GM23338 (cell line): Measurements from ENCODE around the gene AP1M1. TPM values are rescaled to one million over a fixed set of nuclear protein-coding genes. Genes with fewer than 3 reads are reported as not detected.

ENCODE experiments used
- ATAC-seq: fragments of 200-7000 bp; cut with Tn5 transposase; 3 replicates; pipeline ENCODE4 v1.9.1; 2020
- DNase-seq: peaks from one replicate; pipeline ENCODE4 v3.0.0-alpha.2; 2015; ENCODE audit warnings: low spot score
- H2AFZ ChIP-seq: fragments of 200-600 bp; sonication (generic); 2 replicates; pipeline ENCODE4 v1.8.0; 2016; ENCODE audit warnings: antibody characterized with exemption, mild to moderate bottlenecking, moderate library complexity
- H3F3A ChIP-seq: fragments of 200-600 bp; sonication (generic); replicated peaks from 2 replicates; pipeline ENCODE4 v1.8.0; 2017; ENCODE audit warnings: antibody characterized with exemption, mixed run types, low read depth
- H3K27ac ChIP-seq: fragments of 200-600 bp; sonication (generic); 2 replicates; pipeline ENCODE4 v1.6.1; 2016; ENCODE audit warnings: low read depth
- H3K27me3 ChIP-seq: fragments of 200-600 bp; sonication (generic); 2 replicates; pipeline ENCODE4 v1.8.0; 2016; ENCODE audit warnings: mild to moderate bottlenecking, mixed run types, moderate library complexity; ENCODE audit not compliant: insufficient read depth
- H3K36me3 ChIP-seq: fragments of 200-600 bp; sonication (generic); 2 replicates; pipeline ENCODE4 v1.8.0; 2016; ENCODE audit warnings: mild to moderate bottlenecking; ENCODE audit not compliant: insufficient read depth
- H3K4me1 ChIP-seq: fragments of 200-600 bp; sonication (generic); 2 replicates; pipeline ENCODE4 v1.8.0; 2016; ENCODE audit warnings: mild to moderate bottlenecking, moderate library complexity; ENCODE audit not compliant: insufficient read depth
- H3K4me2 ChIP-seq: fragments of 200-600 bp; sonication (generic); 2 replicates; pipeline ENCODE4 v1.7.1; 2017; ENCODE audit warnings: mixed run types
- H3K4me3 ChIP-seq: fragments of 200-600 bp; sonication (generic); 2 replicates; pipeline ENCODE4 v1.6.1; 2016; ENCODE audit warnings: mixed run types
- H3K79me2 ChIP-seq: fragments of 200-600 bp; sonication (generic); replicated peaks from 2 replicates; pipeline ENCODE4 v1.8.0; 2017; ENCODE audit warnings: mild to moderate bottlenecking; ENCODE audit not compliant: insufficient read depth
- H3K9me2 ChIP-seq: fragments of 200-600 bp; sonication (generic); 2 replicates; pipeline ENCODE4 v1.8.0; 2017; ENCODE audit not compliant: insufficient read depth
- H4K20me1 ChIP-seq: fragments of 200-600 bp; sonication (generic); replicated peaks from 2 replicates; pipeline ENCODE4 v1.8.0; 2017; ENCODE audit warnings: mild to moderate bottlenecking; ENCODE audit not compliant: insufficient read depth
- H3K27ac Mint-ChIP-seq: 2 replicates; pipeline ENCODE4 v1.8.0; 2020; ENCODE audit warnings: inconsistent platforms, mild to moderate bottlenecking, moderate library complexity, mixed read lengths
- H3K27me3 Mint-ChIP-seq: 3 replicates; pipeline ENCODE4 v1.8.0; 2022; ENCODE audit warnings: low read depth, mild to moderate bottlenecking, moderate library complexity, mixed read lengths, inconsistent platforms; ENCODE audit not compliant: insufficient read depth, poor library complexity
- H3K36me3 Mint-ChIP-seq: 3 replicates; pipeline ENCODE4 v1.8.0; 2021; ENCODE audit warnings: low read depth, mild to moderate bottlenecking, inconsistent platforms, moderate library complexity, mixed read lengths
- H3K4me1 Mint-ChIP-seq: 3 replicates; pipeline ENCODE4 v1.8.0; 2020; ENCODE audit warnings: mild to moderate bottlenecking, inconsistent platforms, mixed read lengths
- H3K4me3 Mint-ChIP-seq: 3 replicates; pipeline ENCODE4 v1.8.0; 2021; ENCODE audit warnings: moderate library complexity, mild to moderate bottlenecking, inconsistent platforms, mixed read lengths
- H3K9me3 Mint-ChIP-seq: 3 replicates; pipeline ENCODE4 v1.8.0; 2020; ENCODE audit warnings: moderate library complexity, mild to moderate bottlenecking, inconsistent platforms, mixed read lengths
- CREB1 ChIP-seq: fragments of 250-450 bp; sonication (Bioruptor Pico); IDR thresholded peaks from 2 replicates; pipeline ENCODE4 v1.5.0; 2020; ENCODE audit warnings: low read depth, mild to moderate bottlenecking, moderate library complexity
- EZH2 ChIP-seq: fragments of 200-600 bp; sonication (generic); IDR thresholded peaks from one replicate; pipeline ENCODE4 v1.8.0; 2017; ENCODE audit warnings: antibody characterized with exemption, mild to moderate bottlenecking, low read depth; ENCODE audit not compliant: unreplicated experiment
- EZH2phosphoT487 ChIP-seq: fragments of 200-600 bp; sonication (generic); IDR thresholded peaks from one replicate; pipeline ENCODE4 v1.8.1; 2018; ENCODE audit warnings: antibody characterized with exemption; ENCODE audit not compliant: unreplicated experiment
- JUNB ChIP-seq: IDR thresholded peaks from one replicate; pipeline ENCODE4 v1.6.1; 2016; ENCODE audit warnings: antibody characterized with exemption; ENCODE audit not compliant: unreplicated experiment
- NANOG ChIP-seq: IDR thresholded peaks from 2 replicates; pipeline ENCODE4 v1.6.1; 2016; ENCODE audit warnings: antibody characterized with exemption, borderline replicate concordance
- POLR2AphosphoS5 ChIP-seq: IDR thresholded peaks from 2 replicates; pipeline ENCODE4 v1.6.1; 2016; ENCODE audit warnings: antibody characterized with exemption, low read depth
- STAT1 ChIP-seq: IDR thresholded peaks from one replicate; pipeline ENCODE4 v1.6.1; 2016; ENCODE audit warnings: antibody characterized with exemption; ENCODE audit not compliant: unreplicated experiment
- ZNF114 ChIP-seq: fragments of 250-450 bp; sonication (Bioruptor Pico); IDR thresholded peaks from 2 replicates; pipeline ENCODE4 v1.5.0; 2020; ENCODE audit warnings: mild to moderate bottlenecking, moderate library complexity
- ZNF331 ChIP-seq: fragments of 250-450 bp; sonication (Bioruptor Pico); IDR thresholded peaks from 2 replicates; pipeline ENCODE4 v1.5.0; 2020; ENCODE audit warnings: low read depth, mild to moderate bottlenecking, moderate library complexity
- polyA plus RNA-seq: library from polyadenylated mRNA; unstranded; fragments of >200 nt; fragmentation: Nextera tagmentation; extraction: Ambion mirVana; gene quantifications from 2 replicates; pipeline ENCODE4 v1.2.1, GENCODE V29; 2016
- total RNA-seq: library from RNA; depleted of rRNA; stranded (reverse); fragments of >200 nt; shearing (Covaris generic); gene quantifications from 2 replicates; pipeline ENCODE4 v1.2.3, GENCODE V29; 2014
- TF ChIP-seq, protein P1 (sequence below): IDR thresholded peaks from 2 replicates; pipeline ENCODE4 v1.6.1; 2016; ENCODE audit warnings: antibody characterized with exemption
- TF ChIP-seq, protein P2 (sequence below): fragments of 250-450 bp; sonication (Bioruptor Pico); IDR thresholded peaks from 2 replicates; pipeline ENCODE4 v1.5.0; 2020; ENCODE audit warnings: mild to moderate bottlenecking, moderate library complexity
- TF ChIP-seq, protein P3 (sequence below), 2 experiments: fragments of 200-600 bp in 1 of 2; sonication (generic) in 1 of 2; conservative IDR thresholded peaks; 2 replicates each; pipeline versions ENCODE4 v1.5.1 to v1.6.1; 2016 to 2017; ENCODE audit warnings: antibody characterized with exemption in 2 of 2, low read depth in 2 of 2, mild to moderate bottlenecking in 2 of 2, moderate library complexity in 1 of 2
- TF ChIP-seq, protein P4 (sequence below): IDR thresholded peaks from one replicate; pipeline ENCODE4 v1.6.1; 2018; ENCODE audit warnings: antibody characterized with exemption; ENCODE audit not compliant: unreplicated experiment

Gene AP1M1
- total and polyA plus RNA-seq, 2 experiments from 2014 or later, result 22.0 to 32.0 TPM

DNA sequence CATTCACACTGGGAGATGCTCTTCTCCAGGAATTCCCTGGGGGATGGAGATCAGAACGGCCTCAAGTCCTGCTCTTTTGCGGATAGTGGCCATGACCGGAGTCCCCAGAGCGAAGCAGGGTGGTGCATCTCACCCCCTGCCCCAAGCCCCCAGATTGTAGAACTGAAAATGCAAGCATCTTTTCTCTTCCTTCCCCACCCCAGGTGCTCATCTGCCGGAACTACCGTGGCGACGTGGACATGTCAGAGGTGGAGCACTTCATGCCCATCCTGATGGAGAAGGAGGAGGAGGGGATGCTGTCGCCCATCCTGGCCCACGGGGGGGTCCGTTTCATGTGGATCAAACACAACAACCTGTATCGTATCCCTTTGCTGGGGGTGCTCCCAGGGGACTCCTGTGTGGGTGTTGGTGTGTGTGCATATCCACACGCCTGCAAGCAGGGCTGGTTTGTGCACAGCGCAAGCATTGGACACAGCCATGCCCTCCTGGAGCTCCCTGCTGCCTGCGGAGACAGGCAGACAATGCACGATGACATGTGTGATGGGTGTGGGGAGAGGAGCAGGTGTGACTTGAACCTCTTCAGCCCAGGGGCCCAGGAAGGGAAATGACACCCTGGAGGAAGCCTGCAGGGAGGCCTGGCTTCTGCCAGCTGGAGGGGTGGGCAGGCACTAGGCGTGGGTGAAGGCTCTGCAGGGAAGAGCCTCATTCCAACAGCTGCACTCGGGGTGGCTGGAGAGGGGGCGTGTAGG is 5.7 kb downstream of the AP1M1 start:
- no peaks in the 10 kb centered on the region for H3K36me3 ChIP-seq
- Mint-ChIP-seq H3K4me3 (no peak overlapping the region), H3K27ac (no peak overlapping the region), H3K27me3 (peaks cover 4% of the 10 kb centered on the region), H3K36me3 (peaks cover 3% of the 10 kb centered on the region; the same call in 1 of the 3 replicates), H3K4me1 (peaks cover 4% of the 10 kb centered on the region; the same call in 1 of the 3 replicates), H3K9me3 (no peaks in the 10 kb centered on the region)
- H4K20me1 ChIP-seq, result no peaks in the 10 kb centered on the region; the same call in 1 of the 2 replicates
- no peak overlapping the region for H3K4me3 ChIP-seq
- H3K9me2 ChIP-seq, result no peaks in the 10 kb centered on the region
- TF ChIP-seq, protein P1, sequence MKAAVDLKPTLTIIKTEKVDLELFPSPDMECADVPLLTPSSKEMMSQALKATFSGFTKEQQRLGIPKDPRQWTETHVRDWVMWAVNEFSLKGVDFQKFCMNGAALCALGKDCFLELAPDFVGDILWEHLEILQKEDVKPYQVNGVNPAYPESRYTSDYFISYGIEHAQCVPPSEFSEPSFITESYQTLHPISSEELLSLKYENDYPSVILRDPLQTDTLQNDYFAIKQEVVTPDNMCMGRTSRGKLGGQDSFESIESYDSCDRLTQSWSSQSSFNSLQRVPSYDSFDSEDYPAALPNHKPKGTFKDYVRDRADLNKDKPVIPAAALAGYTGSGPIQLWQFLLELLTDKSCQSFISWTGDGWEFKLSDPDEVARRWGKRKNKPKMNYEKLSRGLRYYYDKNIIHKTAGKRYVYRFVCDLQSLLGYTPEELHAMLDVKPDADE, result no peak
- TF ChIP-seq ZNF331 (CRISPR knock-in tag) (no peak), POLR2AphosphoS5 (no peak), NANOG (no peak), EZH2 (no peak), CREB1 (no peak), EZH2phosphoT487 (no peak), JUNB (no peak), ZNF114 (no peak), STAT1 (no peak)
- TF ChIP-seq, protein P2, sequence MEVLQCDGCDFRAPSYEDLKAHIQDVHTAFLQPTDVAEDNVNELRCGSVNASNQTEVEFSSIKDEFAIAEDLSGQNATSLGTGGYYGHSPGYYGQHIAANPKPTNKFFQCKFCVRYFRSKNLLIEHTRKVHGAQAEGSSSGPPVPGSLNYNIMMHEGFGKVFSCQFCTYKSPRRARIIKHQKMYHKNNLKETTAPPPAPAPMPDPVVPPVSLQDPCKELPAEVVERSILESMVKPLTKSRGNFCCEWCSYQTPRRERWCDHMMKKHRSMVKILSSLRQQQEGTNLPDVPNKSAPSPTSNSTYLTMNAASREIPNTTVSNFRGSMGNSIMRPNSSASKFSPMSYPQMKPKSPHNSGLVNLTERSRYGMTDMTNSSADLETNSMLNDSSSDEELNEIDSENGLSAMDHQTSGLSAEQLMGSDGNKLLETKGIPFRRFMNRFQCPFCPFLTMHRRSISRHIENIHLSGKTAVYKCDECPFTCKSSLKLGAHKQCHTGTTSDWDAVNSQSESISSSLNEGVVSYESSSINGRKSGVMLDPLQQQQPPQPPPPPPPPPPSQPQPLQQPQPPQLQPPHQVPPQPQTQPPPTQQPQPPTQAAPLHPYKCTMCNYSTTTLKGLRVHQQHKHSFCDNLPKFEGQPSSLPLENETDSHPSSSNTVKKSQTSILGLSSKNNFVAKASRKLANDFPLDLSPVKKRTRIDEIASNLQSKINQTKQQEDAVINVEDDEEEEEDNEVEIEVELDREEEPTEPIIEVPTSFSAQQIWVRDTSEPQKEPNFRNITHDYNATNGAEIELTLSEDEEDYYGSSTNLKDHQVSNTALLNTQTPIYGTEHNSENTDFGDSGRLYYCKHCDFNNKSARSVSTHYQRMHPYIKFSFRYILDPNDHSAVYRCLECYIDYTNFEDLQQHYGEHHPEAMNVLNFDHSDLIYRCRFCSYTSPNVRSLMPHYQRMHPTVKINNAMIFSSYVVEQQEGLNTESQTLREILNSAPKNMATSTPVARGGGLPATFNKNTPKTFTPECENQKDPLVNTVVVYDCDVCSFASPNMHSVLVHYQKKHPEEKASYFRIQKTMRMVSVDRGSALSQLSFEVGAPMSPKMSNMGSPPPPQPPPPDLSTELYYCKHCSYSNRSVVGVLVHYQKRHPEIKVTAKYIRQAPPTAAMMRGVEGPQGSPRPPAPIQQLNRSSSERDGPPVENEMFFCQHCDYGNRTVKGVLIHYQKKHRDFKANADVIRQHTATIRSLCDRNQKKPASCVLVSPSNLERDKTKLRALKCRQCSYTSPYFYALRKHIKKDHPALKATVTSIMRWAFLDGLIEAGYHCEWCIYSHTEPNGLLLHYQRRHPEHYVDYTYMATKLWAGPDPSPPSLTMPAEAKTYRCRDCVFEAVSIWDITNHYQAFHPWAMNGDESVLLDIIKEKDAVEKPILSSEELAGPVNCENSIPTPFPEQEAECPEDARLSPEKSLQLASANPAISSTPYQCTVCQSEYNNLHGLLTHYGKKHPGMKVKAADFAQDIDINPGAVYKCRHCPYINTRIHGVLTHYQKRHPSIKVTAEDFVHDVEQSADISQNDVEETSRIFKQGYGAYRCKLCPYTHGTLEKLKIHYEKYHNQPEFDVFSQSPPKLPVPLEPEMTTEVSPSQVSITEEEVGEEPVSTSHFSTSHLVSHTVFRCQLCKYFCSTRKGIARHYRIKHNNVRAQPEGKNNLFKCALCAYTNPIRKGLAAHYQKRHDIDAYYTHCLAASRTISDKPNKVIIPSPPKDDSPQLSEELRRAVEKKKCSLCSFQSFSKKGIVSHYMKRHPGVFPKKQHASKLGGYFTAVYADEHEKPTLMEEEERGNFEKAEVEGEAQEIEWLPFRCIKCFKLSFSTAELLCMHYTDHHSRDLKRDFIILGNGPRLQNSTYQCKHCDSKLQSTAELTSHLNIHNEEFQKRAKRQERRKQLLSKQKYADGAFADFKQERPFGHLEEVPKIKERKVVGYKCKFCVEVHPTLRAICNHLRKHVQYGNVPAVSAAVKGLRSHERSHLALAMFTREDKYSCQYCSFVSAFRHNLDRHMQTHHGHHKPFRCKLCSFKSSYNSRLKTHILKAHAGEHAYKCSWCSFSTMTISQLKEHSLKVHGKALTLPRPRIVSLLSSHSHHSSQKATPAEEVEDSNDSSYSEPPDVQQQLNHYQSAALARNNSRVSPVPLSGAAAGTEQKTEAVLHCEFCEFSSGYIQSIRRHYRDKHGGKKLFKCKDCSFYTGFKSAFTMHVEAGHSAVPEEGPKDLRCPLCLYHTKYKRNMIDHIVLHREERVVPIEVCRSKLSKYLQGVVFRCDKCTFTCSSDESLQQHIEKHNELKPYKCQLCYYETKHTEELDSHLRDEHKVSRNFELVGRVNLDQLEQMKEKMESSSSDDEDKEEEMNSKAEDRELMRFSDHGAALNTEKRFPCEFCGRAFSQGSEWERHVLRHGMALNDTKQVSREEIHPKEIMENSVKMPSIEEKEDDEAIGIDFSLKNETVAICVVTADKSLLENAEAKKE (CRISPR knock-in tag), result no peak
- TF ChIP-seq, protein P3, sequence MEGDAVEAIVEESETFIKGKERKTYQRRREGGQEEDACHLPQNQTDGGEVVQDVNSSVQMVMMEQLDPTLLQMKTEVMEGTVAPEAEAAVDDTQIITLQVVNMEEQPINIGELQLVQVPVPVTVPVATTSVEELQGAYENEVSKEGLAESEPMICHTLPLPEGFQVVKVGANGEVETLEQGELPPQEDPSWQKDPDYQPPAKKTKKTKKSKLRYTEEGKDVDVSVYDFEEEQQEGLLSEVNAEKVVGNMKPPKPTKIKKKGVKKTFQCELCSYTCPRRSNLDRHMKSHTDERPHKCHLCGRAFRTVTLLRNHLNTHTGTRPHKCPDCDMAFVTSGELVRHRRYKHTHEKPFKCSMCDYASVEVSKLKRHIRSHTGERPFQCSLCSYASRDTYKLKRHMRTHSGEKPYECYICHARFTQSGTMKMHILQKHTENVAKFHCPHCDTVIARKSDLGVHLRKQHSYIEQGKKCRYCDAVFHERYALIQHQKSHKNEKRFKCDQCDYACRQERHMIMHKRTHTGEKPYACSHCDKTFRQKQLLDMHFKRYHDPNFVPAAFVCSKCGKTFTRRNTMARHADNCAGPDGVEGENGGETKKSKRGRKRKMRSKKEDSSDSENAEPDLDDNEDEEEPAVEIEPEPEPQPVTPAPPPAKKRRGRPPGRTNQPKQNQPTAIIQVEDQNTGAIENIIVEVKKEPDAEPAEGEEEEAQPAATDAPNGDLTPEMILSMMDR (conservative IDR thresholded peaks at IDR 0.05; ENCODE audit: low read depth in 2 of 2), result no peak
- TF ChIP-seq, protein P4, sequence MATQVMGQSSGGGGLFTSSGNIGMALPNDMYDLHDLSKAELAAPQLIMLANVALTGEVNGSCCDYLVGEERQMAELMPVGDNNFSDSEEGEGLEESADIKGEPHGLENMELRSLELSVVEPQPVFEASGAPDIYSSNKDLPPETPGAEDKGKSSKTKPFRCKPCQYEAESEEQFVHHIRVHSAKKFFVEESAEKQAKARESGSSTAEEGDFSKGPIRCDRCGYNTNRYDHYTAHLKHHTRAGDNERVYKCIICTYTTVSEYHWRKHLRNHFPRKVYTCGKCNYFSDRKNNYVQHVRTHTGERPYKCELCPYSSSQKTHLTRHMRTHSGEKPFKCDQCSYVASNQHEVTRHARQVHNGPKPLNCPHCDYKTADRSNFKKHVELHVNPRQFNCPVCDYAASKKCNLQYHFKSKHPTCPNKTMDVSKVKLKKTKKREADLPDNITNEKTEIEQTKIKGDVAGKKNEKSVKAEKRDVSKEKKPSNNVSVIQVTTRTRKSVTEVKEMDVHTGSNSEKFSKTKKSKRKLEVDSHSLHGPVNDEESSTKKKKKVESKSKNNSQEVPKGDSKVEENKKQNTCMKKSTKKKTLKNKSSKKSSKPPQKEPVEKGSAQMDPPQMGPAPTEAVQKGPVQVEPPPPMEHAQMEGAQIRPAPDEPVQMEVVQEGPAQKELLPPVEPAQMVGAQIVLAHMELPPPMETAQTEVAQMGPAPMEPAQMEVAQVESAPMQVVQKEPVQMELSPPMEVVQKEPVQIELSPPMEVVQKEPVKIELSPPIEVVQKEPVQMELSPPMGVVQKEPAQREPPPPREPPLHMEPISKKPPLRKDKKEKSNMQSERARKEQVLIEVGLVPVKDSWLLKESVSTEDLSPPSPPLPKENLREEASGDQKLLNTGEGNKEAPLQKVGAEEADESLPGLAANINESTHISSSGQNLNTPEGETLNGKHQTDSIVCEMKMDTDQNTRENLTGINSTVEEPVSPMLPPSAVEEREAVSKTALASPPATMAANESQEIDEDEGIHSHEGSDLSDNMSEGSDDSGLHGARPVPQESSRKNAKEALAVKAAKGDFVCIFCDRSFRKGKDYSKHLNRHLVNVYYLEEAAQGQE, result no peak
- no peak for ATAC-seq
- no peak for DNase-seq
- no peak overlapping the region for H3K27ac ChIP-seq
- H3K79me2 ChIP-seq, result no peaks in the 10 kb centered on the region
- no peak overlapping the region for H2AFZ ChIP-seq
- H3K4me1 ChIP-seq, result no peaks in the 10 kb centered on the region; the same call in 1 of the 2 replicates
- no peak overlapping the region for H3K4me2 ChIP-seq
- no peaks in the 10 kb centered on the region for H3K27me3 ChIP-seq
- no peaks in the 10 kb centered on the region for H3F3A ChIP-seq
